ENCODE data around the gene SPSB4.

DNA sequence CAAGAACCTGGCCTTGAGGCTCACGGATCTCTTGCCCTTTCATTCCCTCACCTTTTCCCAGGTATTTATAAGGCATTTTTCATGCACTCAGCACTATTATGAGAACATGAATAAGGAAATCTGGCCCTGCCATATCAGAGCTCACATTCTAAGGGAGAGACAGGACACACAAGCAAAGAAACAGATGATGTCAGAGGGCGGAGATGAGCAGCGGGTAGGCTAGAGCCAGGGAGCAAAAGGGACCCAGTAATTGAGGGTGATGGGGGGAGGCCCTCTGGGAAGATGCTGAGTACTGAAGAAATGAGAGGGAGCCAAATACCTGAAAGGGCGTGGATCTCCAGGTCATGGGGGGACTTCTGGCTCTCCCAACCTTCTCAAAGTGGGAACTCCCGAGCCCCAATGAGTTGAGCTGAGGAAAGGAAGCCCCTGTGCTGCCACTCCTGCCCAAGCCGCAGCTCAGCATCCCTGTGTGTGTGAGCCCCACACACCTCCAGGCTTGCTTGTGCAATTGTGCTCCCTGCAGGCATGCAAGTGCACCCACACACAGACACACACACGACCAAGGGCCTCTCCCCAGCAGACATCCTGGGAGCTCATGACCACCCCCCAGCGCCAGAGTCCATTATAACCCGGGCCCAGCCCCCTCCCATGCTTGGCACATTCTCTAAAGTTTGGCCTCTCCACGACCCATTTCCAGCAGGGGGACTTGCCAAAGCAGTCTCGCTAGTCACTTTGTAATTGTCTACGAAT is 99.1 kb downstream of the SPSB4 start:
- no peak for TF ChIP-seq POLR2A (IDR thresholded peaks at IDR 0.05; ENCODE audit: low read depth, low read length)
- no peak for TF ChIP-seq POLR2AphosphoS5 (IDR thresholded peaks at IDR 0.05; ENCODE audit: low read depth, low read length)
- no peak for TF ChIP-seq TAF1 (IDR thresholded peaks at IDR 0.05; ENCODE audit: borderline replicate concordance, low read depth, low read length)
